H1 (cell line): ENCODE data around the gene MMP21. TPM values are rescaled to one million over a fixed set of nuclear protein-coding genes. Genes with fewer than 3 reads are reported as not detected.

Source experiments
- CTCF ChIA-PET: fragments of 300-600 bp; sonication (Branson Sonifier 250); formaldehyde crosslinking; loops from one replicate; lab custom pipeline; 2021; ENCODE audit not compliant: partially characterized antibody; lab: Charles Lee
- POLR2A ChIA-PET: fragments of 300-600 bp; sonication (Branson Sonifier 250); formaldehyde crosslinking; loops from one replicate; lab custom pipeline; 2021; ENCODE audit warnings: inconsistent platforms; ENCODE audit not compliant: partially characterized antibody; lab: Charles Lee
- DNase-seq, 2 experiments: peaks; one replicate each; pipeline versions ENCODE4 v3.0.0 to v3.0.0-alpha.2; 2010 to 2022; ENCODE audit warnings: low spot score in 2 of 2, low read depth in 1 of 2, mixed read lengths in 1 of 2
- FAIRE-seq: peaks from 2 replicates; lab custom pipeline; 2011; peaks lifted over from hg19 to GRCh38; lab: Jason Lieb, UNC
- H2AFZ ChIP-seq: 2 replicates; pipeline ENCODE4 v1.8.1; 2012; ENCODE audit warnings: low read length, inconsistent platforms
- H2AK5ac ChIP-seq: 2 replicates; pipeline ENCODE4 v1.6.1; 2013; ENCODE audit warnings: low read depth, low read length
- H2BK120ac ChIP-seq: replicated peaks from 2 replicates; pipeline ENCODE3; 2013; ENCODE audit warnings: low read depth, low read length, inconsistent platforms
- H2BK12ac ChIP-seq: 2 replicates; pipeline ENCODE4 v1.6.1; 2013; ENCODE audit warnings: low read depth, low read length
- H2BK15ac ChIP-seq: 2 replicates; pipeline ENCODE4 v1.6.1; 2013; ENCODE audit warnings: low read length
- H2BK20ac ChIP-seq: 2 replicates; pipeline ENCODE4 v1.6.1; 2013; ENCODE audit warnings: low read length
- H2BK5ac ChIP-seq: 2 replicates; pipeline ENCODE4 v1.6.1; 2013; ENCODE audit warnings: low read depth, low read length
- H3K14ac ChIP-seq: 2 replicates; pipeline ENCODE4 v1.6.1; 2013; ENCODE audit warnings: inconsistent platforms; ENCODE audit not compliant: insufficient read length
- H3K18ac ChIP-seq: 2 replicates; pipeline ENCODE4 v1.6.1; 2013; ENCODE audit warnings: low read length; ENCODE audit errors: extremely low read depth
- H3K23ac ChIP-seq: 2 replicates; pipeline ENCODE4 v1.6.1; 2013; ENCODE audit warnings: inconsistent platforms; ENCODE audit not compliant: insufficient read length
- H3K23me2 ChIP-seq: 2 replicates; pipeline ENCODE4 v1.6.1; 2013; ENCODE audit warnings: low read depth, low read length
- H3K27ac ChIP-seq: 2 replicates; pipeline ENCODE4 v1.6.1; 2011; ENCODE audit warnings: low read depth, low read length, inconsistent platforms
- H3K27me3 ChIP-seq, 4 experiments: replicated peaks in 1 of 4; 1 replicate in 1 of 4; 2 replicates in 3 of 4; pipeline versions ENCODE4 v1.6.1 to v1.8.1; 2011 to 2013; ENCODE audit warnings: low read length in 3 of 4, mild to moderate bottlenecking in 3 of 4, inconsistent platforms in 2 of 4, mixed read lengths in 2 of 4, moderate library complexity in 1 of 4; ENCODE audit not compliant: control insufficient read depth in 3 of 4, insufficient read depth in 3 of 4; ENCODE audit errors: extremely low read depth in 1 of 4
- H3K36me3 ChIP-seq, 4 experiments: 2 replicates each; pipeline versions ENCODE4 v1.6.1 to v1.8.1; 2011 to 2013; ENCODE audit warnings: mild to moderate bottlenecking in 4 of 4, low read length in 3 of 4, moderate library complexity in 2 of 4, control low read depth in 1 of 4, inconsistent platforms in 1 of 4; ENCODE audit not compliant: insufficient read depth in 4 of 4, control insufficient read depth in 2 of 4
- H3K4ac ChIP-seq: replicated peaks from 2 replicates; pipeline ENCODE3; 2013; ENCODE audit warnings: low read length, low read depth, mixed read lengths, inconsistent platforms; ENCODE audit not compliant: insufficient read length
- H3K4me1 ChIP-seq, 4 experiments: replicated peaks in 1 of 4; 1 replicate in 1 of 4; 2 replicates in 3 of 4; pipeline versions ENCODE4 v1.6.1 to v1.8.1; 2011 to 2013; ENCODE audit warnings: low read length in 3 of 4, inconsistent platforms in 2 of 4, mixed read lengths in 1 of 4; ENCODE audit not compliant: insufficient read depth in 4 of 4, control insufficient read depth in 3 of 4
- H3K4me2 ChIP-seq, 2 experiments: 2 replicates each; pipeline versions ENCODE4 v1.6.1 to v1.8.1; 2011 to 2013; ENCODE audit warnings: low read depth in 2 of 2, low read length in 2 of 2, control low read depth in 1 of 2, inconsistent platforms in 1 of 2, mild to moderate bottlenecking in 1 of 2; ENCODE audit not compliant: insufficient read depth in 1 of 2
- H3K4me3 ChIP-seq, 4 experiments: fragments of 200-600, 300-600 bp in 1 of 4; sonication (generic), shearing (Covaris generic), sonication (Bioruptor Twin) in 1 of 4; 2 replicates each; pipeline versions ENCODE4 v1.5.1 to v1.8.1; 2011 to 2016; ENCODE audit warnings: low read length in 4 of 4, low read depth in 3 of 4, control low read depth in 2 of 4, inconsistent platforms in 2 of 4, mild to moderate bottlenecking in 2 of 4, mixed read lengths in 1 of 4, moderate library complexity in 1 of 4; ENCODE audit not compliant: insufficient read depth in 2 of 4; ENCODE audit errors: extremely low read depth in 1 of 4
- H3K56ac ChIP-seq: replicated peaks from 2 replicates; pipeline ENCODE3; 2013; ENCODE audit warnings: low read depth, mild to moderate bottlenecking, mixed read lengths, low read length, inconsistent platforms; ENCODE audit not compliant: insufficient read length
- H3K79me1 ChIP-seq: 2 replicates; pipeline ENCODE4 v1.6.1; 2013; ENCODE audit warnings: low read depth, low read length, control low read depth
- H3K79me2 ChIP-seq, 2 experiments: 2 replicates each; pipeline versions ENCODE4 v1.6.1 to v1.8.1; 2012 to 2013; ENCODE audit warnings: low read length in 2 of 2, mild to moderate bottlenecking in 2 of 2, inconsistent platforms in 1 of 2; ENCODE audit not compliant: insufficient read depth in 2 of 2, control insufficient read depth in 1 of 2
- H3K9ac ChIP-seq, 4 experiments: replicated peaks in 1 of 4; 1 replicate in 1 of 4; 2 replicates in 3 of 4; pipeline versions ENCODE4 v1.6.1 to v1.8.1; 2011 to 2013; ENCODE audit warnings: low read depth in 3 of 4, low read length in 3 of 4, control low read depth in 2 of 4, mild to moderate bottlenecking in 2 of 4, moderate library complexity in 2 of 4, inconsistent platforms in 1 of 4; ENCODE audit errors: extremely low read depth in 1 of 4
- H3K9me3 ChIP-seq, 2 experiments: 2 replicates each; pipeline versions ENCODE4 v1.6.1 to v1.8.1; 2012 to 2013; ENCODE audit warnings: mild to moderate bottlenecking in 2 of 2, moderate library complexity in 2 of 2, control low read depth in 1 of 2, inconsistent platforms in 1 of 2, low read depth in 1 of 2, low read length in 1 of 2, mixed read lengths in 1 of 2; ENCODE audit not compliant: insufficient read depth in 2 of 2
- H4K20me1 ChIP-seq, 2 experiments: replicated peaks in 1 of 2; 2 replicates each; pipeline versions ENCODE3 to v1.8.1; 2011 to 2013; ENCODE audit warnings: inconsistent platforms in 2 of 2, low read length in 2 of 2, mild to moderate bottlenecking in 1 of 2; ENCODE audit not compliant: insufficient read depth in 2 of 2, control insufficient read depth in 1 of 2
- H4K5ac ChIP-seq: 2 replicates; pipeline ENCODE4 v1.6.1; 2013; ENCODE audit warnings: low read length, low read depth, mixed read lengths, inconsistent platforms; ENCODE audit not compliant: insufficient read length
- H4K8ac ChIP-seq: 2 replicates; pipeline ENCODE4 v1.8.0; 2013; ENCODE audit warnings: mild to moderate bottlenecking, moderate library complexity, low read length, inconsistent platforms; ENCODE audit not compliant: insufficient read depth; ENCODE audit errors: extremely low read depth
- H4K91ac ChIP-seq: replicated peaks from 2 replicates; pipeline ENCODE3; 2013; ENCODE audit warnings: low read length, mixed read lengths, inconsistent platforms; ENCODE audit not compliant: insufficient read length
- CREB1 ChIP-seq: IDR thresholded peaks from 2 replicates; pipeline ENCODE4 v1.6.1; 2012; ENCODE audit warnings: inconsistent platforms
- EGR1 ChIP-seq: IDR thresholded peaks from 2 replicates; pipeline ENCODE4 v1.6.1; 2011; ENCODE audit warnings: low read depth, low read length, borderline replicate concordance
- SIN3A ChIP-seq, 2 experiments: IDR thresholded peaks in 1 of 2; conservative IDR thresholded peaks in 1 of 2; 2 replicates each; pipeline ENCODE4 v1.6.1; 2011 to 2012; ENCODE audit warnings: low read length in 2 of 2, improper control_type of control experiment in 1 of 2, low read depth in 1 of 2, mild to moderate bottlenecking in 1 of 2
- SP4 ChIP-seq: IDR thresholded peaks from 2 replicates; pipeline ENCODE4 v1.6.1; 2012; ENCODE audit warnings: low read length, inconsistent platforms
- WGBS, 2 experiments: shearing (Covaris generic) in 1 of 2; methylation state at CpG; one replicate each; pipeline versions ENCODE4 v1.1.6 to v1.1.7; 2013 to 2015; ENCODE audit warnings: low lambda C conversion rate in 2 of 2, mixed read lengths in 2 of 2, inconsistent platforms in 1 of 2, low coverage in 1 of 2, missing lambda C conversion rate in 1 of 2; ENCODE audit not compliant: insufficient replicate concordance in 2 of 2, insufficient coverage in 1 of 2, insufficient read length in 1 of 2; ENCODE audit errors: extremely low coverage in 1 of 2, missing lambda C conversion rate in 1 of 2; 5-methylcytosine and 5-hydroxymethylcytosine counted together
- polyA plus RNA-seq, 7 experiments: library from polyadenylated mRNA; depleted of rRNA in 3 of 7; stranded (reverse) in 5 of 7; unstranded in 2 of 7; fragments of >200 nt in 5 of 7; fragments of 200-250 nt in 2 of 7; gene quantifications; 1 replicate in 5 of 7; 2 replicates in 1 of 7; 4 replicates in 1 of 7; pipeline versions ENCODE4 v1.2.1 to v1.2.3, GENCODE V29; 2011 to 2013; ENCODE audit warnings: missing spikeins in 2 of 7, mixed read lengths in 2 of 7
- total RNA-seq: library from RNA; stranded (reverse); fragmentation: NEBNext Ultra II Directional; extraction: Animal tissue kit (Norgen Biotek cat#: 25700); gene quantifications from 2 replicates; pipeline ENCODE4 v1.2.1, GENCODE V29; 2021

The MMP21 gene
- total and polyA plus RNA-seq, 2 of the 8 experiments (the other 6 are each of a cell fraction or from before 2014, with no cell fraction given): not detected

DNA sequence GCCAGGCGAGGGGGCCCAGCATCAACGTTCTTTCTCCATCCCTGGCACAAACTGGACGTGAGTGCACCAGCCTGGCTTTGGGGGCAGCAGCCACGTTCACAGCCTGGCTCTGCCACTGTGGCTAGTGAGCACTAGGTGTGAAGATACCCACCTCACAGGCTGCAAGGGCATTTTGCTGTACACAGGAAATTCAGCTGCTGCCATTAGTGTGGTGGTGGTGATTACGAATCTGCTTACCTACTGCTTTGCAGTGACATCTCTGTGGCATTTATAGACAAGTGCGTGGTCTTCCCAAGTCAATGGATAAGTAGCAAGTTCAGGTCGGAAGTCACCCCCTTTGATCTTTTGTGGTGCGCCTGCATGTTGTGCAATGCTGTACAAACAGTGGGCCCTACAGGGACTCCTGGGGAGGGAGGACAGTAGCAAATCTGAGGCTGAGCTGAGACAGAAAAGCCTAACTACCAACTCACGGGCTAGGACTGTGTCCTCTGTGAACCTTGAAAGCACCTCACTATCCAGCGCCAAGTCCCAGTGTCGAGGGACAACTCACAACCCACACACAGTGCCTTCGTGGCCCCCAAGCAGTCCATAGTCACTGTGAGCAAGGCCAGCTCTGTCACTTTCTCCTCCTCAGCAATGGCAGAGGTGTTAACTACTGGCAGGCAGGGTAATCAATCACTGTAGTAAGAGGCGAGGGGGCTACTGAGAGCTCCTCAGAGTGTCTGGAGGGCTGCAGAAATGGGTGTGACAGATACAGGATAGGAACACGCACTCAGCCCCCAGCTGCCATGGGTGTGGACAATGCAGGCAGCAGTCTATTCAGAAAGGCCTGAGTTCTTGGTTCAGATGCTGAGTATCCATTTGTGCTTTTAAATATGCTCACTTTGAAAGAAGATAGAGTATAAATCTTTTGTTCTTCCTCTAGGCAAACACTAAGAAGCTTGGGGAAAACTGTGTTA lies 17.0 kb upstream of the MMP21 start:
- Histone ChIP-seq H2BK5ac (no peak overlapping the region), H2BK120ac (no peak overlapping the region), H3K23me2 (no peaks in the 10 kb centered on the region), H2BK20ac (no peak overlapping the region), H3K23ac (no peak overlapping the region), H3K9ac (no peak overlapping the region), H2AK5ac (no peak overlapping the region), H3K4me3 (no peak overlapping the region), H3K79me1 (no peaks in the 10 kb centered on the region), H3K27me3 (no peaks in the 10 kb centered on the region), H3K79me2 (no peaks in the 10 kb centered on the region), H3K27ac (no peak overlapping the region), H4K8ac (no peak overlapping the region), H2BK15ac (no peak overlapping the region), H4K5ac (no peak overlapping the region), H3K4ac (no peak overlapping the region), H4K20me1 (peaks cover under 1 to 4% of the 10 kb centered on the region in 2 experiments), H3K36me3 (peaks cover 2 to 24% (median 9%) of the 10 kb centered on the region in 4 experiments; a peak in 7 of 8 replicates), H3K9me3 (no peaks in the 10 kb centered on the region), H2BK12ac (no peak overlapping the region), H3K14ac (no peak overlapping the region), H3K4me2 (no peak overlapping the region), H3K4me1 (no peaks in the 10 kb centered on the region; a peak in 1 of 7 replicates), H3K56ac (no peak overlapping the region), H2AFZ (no peak overlapping the region), H3K18ac (no peak overlapping the region), H4K91ac (no peak overlapping the region)
- DNase-seq: no peak
- CTCF ChIA-PET: interaction anchor here (2.1 kb wide), 1 partner anchor 14 kb away, joined by 5 read pairs; no protein-coding TSS in a partner anchor
- WGBS, 2 experiments: 89% methylated on average over 14 of the region's 14 CpGs; no CpG with 5 or more reads in 1 of the 2 experiments
- POLR2A ChIA-PET: interaction anchor here (0.6 to 1.8 kb wide), 3 partner anchors 9 to 149 kb away, joined by 3 to 4 read pairs (median 4); no protein-coding TSS in a partner anchor
- FAIRE-seq: no peak
- TF ChIP-seq SIN3A (conservative IDR thresholded peaks at IDR 0.05 in 1 of 2, IDR thresholded peaks at IDR 0.05 in 1 of 2; ENCODE audit: low read depth in 1 of 2, low read length in 2 of 2) (no peak), EGR1 (no peak), CREB1 (no peak), SP4 (no peak)
